DOHH2 (cell line): Measurements from ENCODE around the gene C16orf78.

Experiments used
- EZH2phosphoT487 ChIP-seq: fragments of 200-600 bp; sonication (generic); IDR thresholded peaks from 2 replicates; pipeline ENCODE4 v1.6.1; 2017; ENCODE audit warnings: borderline replicate concordance, mild to moderate bottlenecking, antibody characterized with exemption, low read length, moderate library complexity, mixed read lengths
- TF ChIP-seq, protein P1 (sequence below): fragments of 200-600 bp; sonication (generic); IDR thresholded peaks from one replicate; pipeline ENCODE4 v1.5.1; 2014; ENCODE audit warnings: antibody characterized with exemption, mild to moderate bottlenecking, low read depth, low read length; ENCODE audit not compliant: poor library complexity, severe bottlenecking

DNA sequence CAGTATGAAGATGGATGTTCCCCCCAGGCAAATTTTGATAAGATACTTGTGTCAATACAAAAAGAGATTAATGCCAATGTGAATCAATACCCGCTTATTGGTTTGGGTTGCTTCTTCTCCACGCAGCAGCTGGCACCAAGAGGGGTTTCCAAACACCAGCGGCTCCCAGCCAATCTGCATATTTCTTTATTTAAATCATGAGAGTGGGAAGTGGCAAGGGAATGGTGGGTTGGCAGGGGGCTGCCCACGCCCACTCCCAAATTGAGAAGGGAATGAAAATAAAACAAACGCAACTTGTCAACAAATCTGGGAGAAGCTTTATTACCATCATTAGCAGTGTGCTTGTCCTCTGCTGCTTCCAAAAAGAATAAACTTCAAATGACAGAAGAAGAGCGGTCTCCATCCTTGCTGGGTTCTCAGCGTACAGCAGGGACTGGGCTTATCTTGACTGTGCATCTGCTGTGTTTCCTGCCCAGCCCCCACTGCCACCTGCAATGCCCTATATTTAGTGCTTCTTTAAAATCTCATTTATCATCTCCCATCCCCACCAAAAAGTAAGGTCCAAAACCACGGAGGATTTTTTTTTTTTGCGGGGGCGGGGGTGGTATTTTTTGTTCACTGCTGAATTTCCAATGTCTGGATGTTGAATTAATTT, 34.9 kb upstream of the C16orf78 start:
- TF ChIP-seq, protein P1, sequence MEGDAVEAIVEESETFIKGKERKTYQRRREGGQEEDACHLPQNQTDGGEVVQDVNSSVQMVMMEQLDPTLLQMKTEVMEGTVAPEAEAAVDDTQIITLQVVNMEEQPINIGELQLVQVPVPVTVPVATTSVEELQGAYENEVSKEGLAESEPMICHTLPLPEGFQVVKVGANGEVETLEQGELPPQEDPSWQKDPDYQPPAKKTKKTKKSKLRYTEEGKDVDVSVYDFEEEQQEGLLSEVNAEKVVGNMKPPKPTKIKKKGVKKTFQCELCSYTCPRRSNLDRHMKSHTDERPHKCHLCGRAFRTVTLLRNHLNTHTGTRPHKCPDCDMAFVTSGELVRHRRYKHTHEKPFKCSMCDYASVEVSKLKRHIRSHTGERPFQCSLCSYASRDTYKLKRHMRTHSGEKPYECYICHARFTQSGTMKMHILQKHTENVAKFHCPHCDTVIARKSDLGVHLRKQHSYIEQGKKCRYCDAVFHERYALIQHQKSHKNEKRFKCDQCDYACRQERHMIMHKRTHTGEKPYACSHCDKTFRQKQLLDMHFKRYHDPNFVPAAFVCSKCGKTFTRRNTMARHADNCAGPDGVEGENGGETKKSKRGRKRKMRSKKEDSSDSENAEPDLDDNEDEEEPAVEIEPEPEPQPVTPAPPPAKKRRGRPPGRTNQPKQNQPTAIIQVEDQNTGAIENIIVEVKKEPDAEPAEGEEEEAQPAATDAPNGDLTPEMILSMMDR, result no peak
- no peak for TF ChIP-seq EZH2phosphoT487
